GF-D8 (cell line): Measurements from ENCODE around the gene FANK1.

ENCODE experiments used
- DNase-seq: peaks from one replicate; lab custom pipeline; 2025; lab: John Stamatoyannopoulos, UW

Gene FANK1

DNA sequence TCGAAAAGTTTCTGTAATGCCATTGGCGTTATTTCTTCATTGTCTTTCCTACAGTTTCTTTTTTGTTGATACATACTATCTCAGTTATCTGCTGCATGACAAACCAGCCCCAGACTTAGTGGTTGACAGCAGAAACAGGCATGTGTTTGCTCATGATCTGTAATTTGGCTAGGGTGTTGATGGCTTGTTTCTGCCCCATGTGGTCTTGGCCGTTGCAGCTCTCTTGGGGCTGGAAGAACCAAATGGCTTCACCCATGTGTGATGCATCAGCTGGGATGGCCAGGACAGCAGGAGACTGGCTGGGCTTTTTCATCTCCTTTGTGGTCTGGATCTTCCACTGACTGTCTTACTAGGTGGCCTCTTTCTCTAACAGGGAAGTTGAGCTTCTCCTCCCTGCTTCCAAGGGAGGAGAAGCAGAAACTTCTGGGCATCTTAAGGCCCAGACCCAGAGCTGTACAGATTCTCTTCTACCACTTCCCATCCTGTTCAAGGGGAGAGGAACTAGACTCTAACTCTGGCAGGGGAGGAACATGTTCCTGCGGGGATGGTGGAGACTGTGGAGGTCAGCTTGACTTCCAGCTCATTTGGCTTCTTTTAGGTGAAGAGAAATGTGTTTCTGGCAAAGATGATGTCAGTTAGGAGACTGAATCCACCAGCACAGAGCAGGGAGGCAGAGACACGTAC lies 89.3 kb downstream of the FANK1 start:
- DNase-seq: no peak

GRCh38 chr10:125989791-125990190 lies 93.4 kb downstream of the FANK1 start:
- no peak for DNase-seq

DNA sequence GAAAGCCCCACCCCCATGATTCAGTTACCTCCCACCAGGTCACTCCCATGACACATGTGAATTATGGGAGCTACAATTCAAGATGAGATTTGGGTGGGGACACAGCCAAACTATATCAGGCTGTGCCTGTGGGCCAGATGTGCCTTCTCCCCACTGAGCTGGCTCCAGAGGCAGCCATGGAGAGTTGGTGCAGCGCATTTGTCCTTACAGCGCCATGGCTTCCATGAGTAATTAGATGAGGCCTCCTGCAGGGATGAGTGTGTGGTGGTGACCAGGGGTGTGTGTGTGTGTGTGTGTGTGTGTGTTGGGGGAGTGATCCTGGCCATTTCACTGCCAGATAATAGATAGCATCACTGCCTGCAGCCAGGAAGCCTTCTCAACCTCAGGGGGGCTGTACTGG lies 94.6 kb downstream of the FANK1 start:
- no peak for DNase-seq

- no peak for DNase-seq
These were observed 95.0 kb downstream of the FANK1 start for GRCh38 chr10:125991392-125991791.

GRCh38 chr10:125992254-125992653 lies 95.9 kb downstream of the FANK1 start:
- DNase-seq: no peak

- DNase-seq: no peak
These were observed 98.2 kb downstream of the FANK1 start for GRCh38 chr10:125994601-125995000.

DNA sequence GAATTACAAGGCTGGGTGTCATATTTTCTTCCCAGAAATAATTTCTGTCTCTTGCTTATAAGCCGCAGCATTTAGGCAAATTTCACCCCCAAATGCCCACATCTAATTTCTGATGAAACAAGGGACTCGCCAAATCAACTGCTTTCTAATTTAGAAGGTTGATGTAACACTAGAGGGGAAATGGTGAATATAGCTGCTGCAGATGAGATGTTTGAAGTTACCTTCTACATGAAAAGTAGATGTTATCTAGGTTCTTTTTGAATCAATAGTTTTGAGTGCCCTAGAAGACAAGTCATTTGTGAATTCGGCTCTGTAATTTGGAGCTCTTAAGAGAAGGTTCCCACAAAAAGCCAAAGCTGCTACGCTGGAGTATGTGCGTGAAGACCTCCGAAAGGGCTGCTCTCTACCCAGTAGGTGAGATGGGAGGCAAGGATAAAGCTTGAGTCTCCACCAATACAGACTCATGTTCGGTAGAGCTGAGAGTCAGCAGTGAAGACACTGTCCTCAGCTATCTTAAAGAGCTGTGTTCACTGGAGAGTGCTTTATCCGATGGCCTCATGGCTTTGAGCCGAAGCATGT lies 99.5 kb downstream of the FANK1 start:
- DNase-seq: no peak

DNA sequence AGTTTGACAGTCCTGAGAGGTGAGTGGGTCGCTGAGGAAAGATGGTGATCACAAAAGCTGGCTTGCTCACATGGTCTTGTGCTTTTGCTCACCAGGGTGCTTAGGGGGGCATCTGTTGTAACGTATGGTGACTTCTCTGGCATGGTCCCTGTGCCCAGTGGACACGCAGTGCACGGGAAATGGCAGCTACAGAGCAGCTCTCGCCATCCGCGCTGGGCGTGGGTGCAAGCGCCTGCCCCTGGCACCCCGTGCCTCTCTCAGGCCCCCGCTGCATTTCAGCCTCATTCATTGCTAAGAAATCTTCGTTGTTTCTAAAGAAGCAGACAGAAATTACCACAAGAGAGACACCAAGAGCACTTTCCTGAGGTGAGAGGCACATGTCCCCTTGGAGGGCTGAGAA lies 101.2 kb downstream of the FANK1 start:
- no peak for DNase-seq

GRCh38 chr10:125999694-126000093 lies 103.3 kb downstream of the FANK1 start:
- no peak for DNase-seq

- no peak for DNase-seq
These were observed 105.2 kb downstream of the FANK1 start for GRCh38 chr10:126001576-126001975.

GRCh38 chr10:126004752-126005151 lies 108.4 kb downstream of the FANK1 start:
- no peak for DNase-seq

DNA sequence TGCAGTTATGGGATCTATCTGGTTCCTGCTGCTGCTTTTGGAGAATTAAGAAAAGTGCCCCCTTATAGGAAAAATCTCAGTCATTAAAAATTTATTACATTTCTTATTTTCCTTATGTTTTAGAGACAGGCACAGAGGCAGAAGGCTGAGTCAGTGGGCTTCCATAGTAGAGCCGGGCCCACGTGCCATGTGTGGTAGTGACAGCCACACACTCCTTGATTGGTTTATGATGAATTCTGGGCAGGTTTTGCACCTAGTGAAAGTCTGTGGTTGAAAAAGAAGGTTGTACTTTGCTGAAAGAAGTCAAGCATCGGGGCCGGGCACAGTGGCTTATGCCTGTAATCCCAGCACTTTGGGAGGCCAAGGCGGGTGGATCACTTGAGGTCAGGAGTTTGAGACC lies 109.9 kb downstream of the FANK1 start:
- DNase-seq: no peak

DNA sequence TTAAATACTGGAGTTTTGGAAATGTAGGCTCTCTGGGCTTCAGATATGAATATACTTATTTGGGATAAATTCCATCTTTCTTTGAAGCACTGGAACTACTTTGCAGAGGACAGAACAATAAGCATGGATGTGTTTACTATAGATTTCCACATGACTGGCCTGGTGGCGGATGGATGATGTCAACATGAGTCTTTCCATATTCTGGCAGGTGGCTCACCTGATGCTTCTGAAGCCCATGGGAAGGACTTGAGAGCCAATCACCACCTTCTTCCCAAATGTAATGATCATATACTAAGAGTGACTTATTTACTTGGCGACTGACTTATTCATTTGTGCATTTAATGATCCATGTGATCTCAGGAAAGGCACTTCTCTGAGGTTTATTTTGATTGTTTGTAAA lies 110.5 kb downstream of the FANK1 start:
- DNase-seq: no peak

DNA sequence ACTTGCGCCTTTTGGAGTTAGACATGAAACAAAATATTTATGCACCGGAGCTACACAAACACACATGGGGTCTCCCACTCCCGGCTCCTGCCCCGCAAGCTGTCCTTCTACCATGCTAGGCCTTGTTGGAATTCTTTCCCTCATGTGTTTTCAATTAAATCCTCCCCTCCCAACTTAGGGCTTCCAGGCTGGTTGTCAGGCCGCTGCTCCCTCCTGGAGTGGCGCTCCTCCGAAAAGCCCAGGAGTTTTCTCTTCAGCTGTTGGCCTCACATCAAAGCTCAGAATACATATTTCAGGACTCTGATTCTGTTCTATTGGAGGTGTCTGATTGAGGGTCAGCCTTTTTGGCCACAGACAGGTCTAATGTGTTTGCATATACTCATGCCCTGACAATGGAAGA lies 113.3 kb downstream of the FANK1 start:
- DNase-seq: no peak

DNA sequence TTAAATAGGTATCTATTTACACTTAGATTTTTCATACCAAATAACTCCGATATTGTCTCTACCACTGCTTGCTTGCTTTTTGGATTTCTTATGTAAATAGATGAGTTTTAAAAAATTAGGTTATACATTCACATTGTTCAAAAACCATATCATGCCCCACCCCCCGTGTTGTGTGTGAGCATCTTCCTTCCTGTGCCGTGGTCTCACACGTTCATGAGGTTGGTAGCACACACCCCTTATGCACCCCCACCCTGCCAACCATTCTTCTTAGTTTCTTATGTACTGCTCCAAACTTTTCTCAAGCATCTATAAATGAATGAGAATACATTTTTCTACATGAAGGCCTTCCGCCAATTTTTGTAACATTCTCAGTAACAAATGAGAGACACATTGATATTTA lies 115.6 kb downstream of the FANK1 start:
- DNase-seq: no peak

DNA sequence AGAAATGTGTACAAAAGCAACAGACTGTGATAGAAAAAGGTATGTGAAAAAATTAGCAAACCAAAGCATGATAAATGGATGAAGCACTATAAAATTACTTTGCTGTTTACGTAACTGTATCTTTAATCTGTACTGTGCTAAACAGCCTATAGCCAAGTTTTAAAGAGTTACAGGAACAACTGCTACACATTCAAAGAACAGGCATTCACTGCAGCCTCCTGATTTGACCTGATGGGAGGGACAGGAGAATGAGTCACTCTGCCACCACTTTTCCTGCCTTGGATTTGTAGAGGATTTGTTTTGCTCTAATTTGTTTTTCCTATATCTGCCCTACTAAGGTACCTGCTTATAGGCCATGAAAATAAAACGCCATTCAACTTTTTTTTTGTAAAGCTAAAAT lies 116.1 kb downstream of the FANK1 start:
- no peak for DNase-seq

- no peak for DNase-seq
These were observed 117.3 kb downstream of the FANK1 start for GRCh38 chr10:126013489-126014281.

DNA sequence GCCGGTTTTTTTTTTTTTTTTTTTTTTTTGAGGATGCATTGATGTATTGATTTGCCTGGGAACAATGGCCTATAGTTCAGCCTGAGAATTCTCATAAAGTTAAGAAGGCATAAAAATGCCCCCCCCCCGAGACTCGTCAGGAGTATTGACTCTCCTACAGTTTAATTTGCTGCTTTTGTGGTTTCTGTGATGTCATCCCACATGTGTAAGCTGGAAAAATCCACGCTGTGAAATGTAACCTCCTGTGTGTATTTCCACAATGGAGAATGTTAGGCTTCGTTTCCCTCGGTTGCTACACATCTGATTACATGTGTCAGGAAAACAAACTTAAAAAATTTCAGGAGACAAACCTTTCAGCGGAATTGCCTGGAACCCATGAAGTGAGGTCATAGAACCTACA lies 117.9 kb downstream of the FANK1 start:
- DNase-seq: no peak

GRCh38 chr10:126015413-126015812 lies 119.0 kb downstream of the FANK1 start:
- no peak for DNase-seq

GRCh38 chr10:126016156-126016805 lies 119.9 kb downstream of the FANK1 start:
- no peak for DNase-seq

DNA sequence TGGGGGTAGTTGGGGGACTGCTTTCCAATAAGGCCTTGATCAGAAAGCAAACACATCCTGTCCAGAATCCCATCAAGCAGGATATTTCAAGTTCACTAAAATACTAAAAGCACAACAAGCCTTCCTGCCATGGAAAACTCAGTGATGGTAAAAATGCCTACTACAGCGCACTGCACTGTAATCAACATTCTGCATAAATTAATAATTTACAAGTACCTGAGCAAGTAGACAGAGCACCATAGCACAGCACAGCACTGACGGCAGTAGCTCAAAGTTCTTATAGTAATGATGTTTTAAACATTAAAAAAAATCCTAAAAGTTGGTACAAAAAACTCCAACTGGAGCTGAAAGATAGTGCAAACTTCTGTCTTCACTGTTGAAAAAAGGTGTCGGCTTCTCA lies 120.5 kb downstream of the FANK1 start:
- no peak for DNase-seq

- DNase-seq: no peak
These were observed 121.7 kb downstream of the FANK1 start for GRCh38 chr10:126017961-126018560.
